ENCODE results near the gene TRPM4. TPM values are rescaled to one million over a fixed set of nuclear protein-coding genes. Genes with fewer than 3 reads are reported as not detected.

TRPM4 gene
- total RNA-seq, 2 donors from 2014 or later = 15.8 to 28.0 TPM

DNA sequence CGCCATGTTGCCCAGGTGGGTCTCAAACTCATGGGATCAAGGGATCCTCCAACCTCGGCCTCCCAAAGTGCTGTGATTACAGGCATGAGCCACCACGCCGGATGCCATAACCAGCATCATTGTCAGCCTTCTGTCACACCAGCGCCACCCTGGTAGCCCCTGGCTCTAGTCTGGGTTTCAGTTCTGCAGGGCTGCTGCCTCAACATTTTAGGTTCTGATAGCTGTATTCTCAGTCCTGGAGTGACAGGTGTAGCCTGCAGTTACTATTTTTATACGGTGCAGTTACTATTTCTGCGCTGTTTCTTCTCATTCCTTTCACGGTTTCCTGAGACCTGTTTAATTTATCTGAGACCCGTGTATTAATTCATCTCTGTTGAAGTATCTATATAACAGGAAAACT lies 57.1 kb downstream of the TRPM4 start:
- H3K4me1 ChIP-seq = peaks cover 18% of the 10 kb centered on the region
- intact Hi-C loops (cut with DNase I) = no loop called here
- DNase-seq (no peak), ATAC-seq (no peak)
- TF ChIP-seq, protein P1, sequence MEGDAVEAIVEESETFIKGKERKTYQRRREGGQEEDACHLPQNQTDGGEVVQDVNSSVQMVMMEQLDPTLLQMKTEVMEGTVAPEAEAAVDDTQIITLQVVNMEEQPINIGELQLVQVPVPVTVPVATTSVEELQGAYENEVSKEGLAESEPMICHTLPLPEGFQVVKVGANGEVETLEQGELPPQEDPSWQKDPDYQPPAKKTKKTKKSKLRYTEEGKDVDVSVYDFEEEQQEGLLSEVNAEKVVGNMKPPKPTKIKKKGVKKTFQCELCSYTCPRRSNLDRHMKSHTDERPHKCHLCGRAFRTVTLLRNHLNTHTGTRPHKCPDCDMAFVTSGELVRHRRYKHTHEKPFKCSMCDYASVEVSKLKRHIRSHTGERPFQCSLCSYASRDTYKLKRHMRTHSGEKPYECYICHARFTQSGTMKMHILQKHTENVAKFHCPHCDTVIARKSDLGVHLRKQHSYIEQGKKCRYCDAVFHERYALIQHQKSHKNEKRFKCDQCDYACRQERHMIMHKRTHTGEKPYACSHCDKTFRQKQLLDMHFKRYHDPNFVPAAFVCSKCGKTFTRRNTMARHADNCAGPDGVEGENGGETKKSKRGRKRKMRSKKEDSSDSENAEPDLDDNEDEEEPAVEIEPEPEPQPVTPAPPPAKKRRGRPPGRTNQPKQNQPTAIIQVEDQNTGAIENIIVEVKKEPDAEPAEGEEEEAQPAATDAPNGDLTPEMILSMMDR (IDR thresholded peaks at IDR 0.05) = no peak
- no peak for TF ChIP-seq POLR2A (IDR thresholded peaks at IDR 0.05)
- 88% methylated on average over 4 to 9 of the region's 9 CpGs for WGBS, 2 donors
- no peaks in the 10 kb centered on the region for H3K27me3 ChIP-seq
- no peak overlapping the region for H3K27ac ChIP-seq
- H3K9me3 ChIP-seq = no peaks in the 10 kb centered on the region
- H3K36me3 ChIP-seq (replicated peaks in 1 of 2; ENCODE audit: insufficient read depth in 1 of 2, low read depth in 2 of 2) = no peaks in the 10 kb centered on the region
- H3K4me3 ChIP-seq = no peak overlapping the region

DNA sequence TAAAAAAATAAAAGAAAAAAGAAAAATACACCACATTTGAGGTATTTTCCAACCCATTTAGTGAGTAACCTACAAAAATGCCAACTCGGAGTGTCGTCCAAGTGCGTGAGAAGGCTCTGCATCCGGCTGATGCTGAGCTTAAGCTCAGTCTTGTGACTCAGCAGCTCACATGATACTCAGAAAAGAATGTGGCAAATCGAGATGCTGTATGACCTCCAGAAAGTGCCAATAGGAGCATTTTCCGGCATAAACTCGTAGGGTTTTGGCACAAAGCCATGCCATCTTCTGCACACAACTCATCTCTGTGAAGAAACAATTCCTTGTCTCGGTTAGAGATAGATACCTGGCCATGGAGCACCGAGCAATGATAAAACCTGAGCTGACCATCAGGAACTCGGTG lies 58.5 kb downstream of the TRPM4 start:
- TF ChIP-seq, protein P1 (IDR thresholded peaks at IDR 0.05) = no peak
- TF ChIP-seq POLR2A (IDR thresholded peaks at IDR 0.05) = no peak
- 65 to 75% methylated on average over 9 to 10 of the region's 10 CpGs for WGBS, 2 donors
- peaks cover 12% of the 10 kb centered on the region for H3K4me1 ChIP-seq
- intact Hi-C loops (cut with DNase I) = no loop called here
- no peak for DNase-seq
- H3K4me3 ChIP-seq = no peak overlapping the region
- no peaks in the 10 kb centered on the region for H3K27me3 ChIP-seq
- H3K9me3 ChIP-seq = no peaks in the 10 kb centered on the region
- no peak for ATAC-seq
- no peaks in the 10 kb centered on the region for H3K36me3 ChIP-seq (replicated peaks in 1 of 2; ENCODE audit: insufficient read depth in 1 of 2, low read depth in 2 of 2)
- no peak overlapping the region for H3K27ac ChIP-seq

DNA sequence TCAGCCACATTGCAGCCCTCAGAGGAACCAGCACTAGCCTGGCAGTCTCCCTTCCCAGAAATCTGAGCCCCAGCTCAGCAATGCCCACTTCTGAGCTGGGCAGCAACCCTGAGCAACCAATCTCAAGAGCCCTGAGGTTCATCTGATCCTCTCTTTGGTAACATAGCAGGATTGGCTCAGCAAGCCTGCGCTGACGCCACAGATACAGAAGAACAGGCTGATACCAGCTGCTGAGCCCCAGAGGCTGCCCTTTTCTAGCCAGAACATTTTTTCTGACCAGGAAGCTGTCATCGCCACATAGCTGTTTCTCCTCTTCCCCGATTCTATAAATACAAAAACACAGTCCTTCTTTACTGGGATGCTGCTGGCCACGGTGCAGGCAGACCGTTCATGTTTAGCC lies 59.8 kb downstream of the TRPM4 start:
- DNase-seq (no peak), ATAC-seq (no peak)
- Histone ChIP-seq H3K27me3 (no peaks in the 10 kb centered on the region), H3K9me3 (no peaks in the 10 kb centered on the region), H3K27ac (no peak overlapping the region), H3K36me3 (replicated peaks in 1 of 2; ENCODE audit: insufficient read depth in 1 of 2, low read depth in 2 of 2) (no peaks in the 10 kb centered on the region), H3K4me3 (no peak overlapping the region), H3K4me1 (no peaks in the 10 kb centered on the region)
- 71 to 82% methylated on average over 6 of the region's 6 CpGs for WGBS, 2 donors
- TF ChIP-seq POLR2A (IDR thresholded peaks at IDR 0.05) = no peak
- TF ChIP-seq, protein P1 (IDR thresholded peaks at IDR 0.05) = no peak
- intact Hi-C loops (cut with DNase I) = no loop called here

DNA sequence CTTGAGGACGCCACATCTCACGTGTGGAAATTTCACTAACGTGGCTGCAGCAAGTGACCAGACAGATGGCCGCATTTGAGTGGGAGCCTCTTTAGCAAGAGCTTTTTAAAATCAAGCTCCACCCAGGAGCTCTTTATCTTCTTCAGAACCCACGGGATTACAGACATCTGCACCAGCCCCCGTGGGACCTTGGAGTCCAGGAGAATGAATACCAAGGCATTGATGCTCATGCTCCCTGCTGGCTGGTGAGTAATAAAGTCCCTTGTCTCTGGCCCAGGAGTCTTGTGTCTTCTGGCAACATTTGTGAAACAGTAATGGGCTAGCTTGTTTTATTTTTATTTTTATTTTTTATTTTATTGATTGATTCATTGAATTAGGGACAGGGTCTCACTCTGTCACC lies 64.4 kb downstream of the TRPM4 start:
- DNase-seq (no peak), ATAC-seq (no peak)
- Histone ChIP-seq H3K27ac (no peak overlapping the region), H3K4me3 (no peak overlapping the region), H3K9me3 (no peaks in the 10 kb centered on the region), H3K4me1 (no peaks in the 10 kb centered on the region), H3K27me3 (no peaks in the 10 kb centered on the region), H3K36me3 (replicated peaks in 1 of 2; ENCODE audit: insufficient read depth in 1 of 2, low read depth in 2 of 2) (no peaks in the 10 kb centered on the region)
- WGBS, 2 donors = 74% methylated on average over 6 of the region's 6 CpGs
- intact Hi-C loops (cut with DNase I) = loop anchor here (10.0 kb wide), 1 partner anchor 213 kb away; no protein-coding TSS in a partner anchor
- TF ChIP-seq POLR2A (IDR thresholded peaks at IDR 0.05) = no peak

DNA sequence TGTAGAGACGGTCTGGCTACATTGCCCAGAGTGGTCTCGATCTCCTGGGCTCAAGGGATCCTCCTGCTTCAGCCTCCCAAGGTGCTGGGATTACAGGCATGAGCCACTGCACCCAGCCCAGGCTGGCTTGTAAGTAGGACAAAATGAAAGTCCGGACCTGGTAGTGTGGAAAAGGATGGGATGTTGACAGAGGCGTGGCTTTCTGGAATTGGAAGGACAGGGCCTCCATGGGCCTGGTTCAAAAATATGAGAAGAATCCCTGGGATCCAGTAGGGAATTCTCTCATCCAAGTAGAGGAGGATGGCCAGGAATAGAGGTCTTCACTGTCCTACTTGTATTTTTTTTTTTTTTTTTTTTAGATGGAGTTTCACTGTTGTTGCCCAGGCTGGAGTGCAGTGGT lies 64.9 kb downstream of the TRPM4 start:
- H3K4me1 ChIP-seq = no peaks in the 10 kb centered on the region
- H3K36me3 ChIP-seq (replicated peaks in 1 of 2; ENCODE audit: insufficient read depth in 1 of 2, low read depth in 2 of 2) = no peaks in the 10 kb centered on the region
- H3K27me3 ChIP-seq = no peaks in the 10 kb centered on the region
- intact Hi-C loops (cut with DNase I) = loop anchor here (10.0 kb wide), 1 partner anchor 212 kb away; no protein-coding TSS in a partner anchor
- no peaks in the 10 kb centered on the region for H3K9me3 ChIP-seq
- DNase-seq = no peak
- no peak for ATAC-seq
- no peak for TF ChIP-seq POLR2A (IDR thresholded peaks at IDR 0.05)
- TF ChIP-seq, protein P1 (IDR thresholded peaks at IDR 0.05) = no peak
- H3K4me3 ChIP-seq = no peak overlapping the region
- 71 to 78% methylated on average over 4 of the region's 4 CpGs for WGBS, 2 donors
- H3K27ac ChIP-seq = no peak overlapping the region

All from body of pancreas (tissue), 4 donors.